HepG2 (cell line): ENCODE results near the gene ADAM8. TPM values are rescaled to one million over a fixed set of nuclear protein-coding genes. Genes with fewer than 3 reads are reported as not detected.

Experiments
- ATAC-seq: fragments of 200-7000 bp; cut with Tn5 transposase; 3 replicates; pipeline ENCODE4 v1.9.1; 2020; ENCODE audit warnings: mild to moderate bottlenecking, moderate library complexity
- BruUV-seq: library from RNA; stranded (reverse); fragments of 400-500 nt; replicated peaks from 2 replicates; lab custom pipeline; 2021; lab: Mats Ljungman, UMichigan
- CTCF ChIA-PET: fragments of 300-600 bp; formaldehyde crosslinking; extraction: SDS; loops from one replicate; lab custom pipeline; 2021; ENCODE audit warnings: low total read pairs, inconsistent platforms, low intra/inter-chr PET ratio; lab: Yijun Ruan, JAX
- POLR2A ChIA-PET: fragments of 350-600 bp; sonication (Branson Sonifier 250); formaldehyde crosslinking; loops from one replicate; lab custom pipeline; 2020; ENCODE audit warnings: antibody characterized with exemption, inconsistent platforms; lab: Yijun Ruan, JAX
- DNase-seq: peaks from one replicate; pipeline ENCODE4 v3.0.0-alpha.2; 2015; ENCODE audit warnings: low spot score
- FAIRE-seq: peaks from 3 replicates; lab custom pipeline; 2011; peaks lifted over from hg19 to GRCh38; lab: Jason Lieb, UNC
- H2AFZ ChIP-seq: one replicate; pipeline ENCODE4 v1.6.1; 2011; ENCODE audit warnings: low read length, inconsistent platforms
- H3K27ac ChIP-seq: fragments of 300-600 bp; 3 replicates; pipeline ENCODE4 v1.8.0; 2011; ENCODE audit warnings: mixed run types, mild to moderate bottlenecking, mixed read lengths, low read length, inconsistent platforms; ENCODE audit not compliant: insufficient read depth; ENCODE audit errors: extremely low read length
- H3K27me3 ChIP-seq, 2 experiments: fragments of 200-600 bp in 1 of 2; 2 replicates in 1 of 2; 3 replicates in 1 of 2; pipeline versions ENCODE4 v1.6.0 to v1.8.0; 2011; ENCODE audit warnings: low read length in 2 of 2, mild to moderate bottlenecking in 2 of 2, moderate library complexity in 2 of 2, inconsistent platforms in 1 of 2; ENCODE audit not compliant: insufficient read depth in 2 of 2, control insufficient read depth in 1 of 2
- H3K36me3 ChIP-seq, 2 experiments: fragments of 200-600 bp in 1 of 2; replicated peaks in 1 of 2; 2 replicates in 1 of 2; 3 replicates in 1 of 2; pipeline versions ENCODE4 v1.5.1 to v1.8.0; 2011; ENCODE audit warnings: low read length in 2 of 2, inconsistent platforms in 1 of 2; ENCODE audit not compliant: insufficient read depth in 2 of 2, control insufficient read depth in 1 of 2
- H3K4me1 ChIP-seq: 2 replicates; pipeline ENCODE4 v1.5.1; 2012; ENCODE audit warnings: low read length, inconsistent platforms; ENCODE audit not compliant: insufficient read depth
- H3K4me2 ChIP-seq: 2 replicates; pipeline ENCODE4 v1.6.0; 2011; ENCODE audit warnings: low read depth, low read length, inconsistent platforms
- H3K4me3 ChIP-seq, 3 experiments: fragments of 200-600 bp in 1 of 3; sonication (generic), shearing (Covaris generic) in 1 of 3; replicated peaks in 1 of 3; 2 replicates each; pipeline ENCODE4 v1.5.1; 2011 to 2016; ENCODE audit warnings: low read length in 3 of 3, inconsistent platforms in 2 of 3, low read depth in 2 of 3, mild to moderate bottlenecking in 2 of 3, control low read depth in 1 of 3, mixed read lengths in 1 of 3; ENCODE audit not compliant: insufficient read depth in 1 of 3
- H3K79me2 ChIP-seq: one replicate; pipeline ENCODE4 v1.6.1; 2011; ENCODE audit warnings: low read length, inconsistent platforms; ENCODE audit not compliant: insufficient read depth
- H3K9ac ChIP-seq: 2 replicates; pipeline ENCODE4 v1.6.0; 2011; ENCODE audit warnings: mild to moderate bottlenecking, low read depth, low read length, inconsistent platforms; ENCODE audit not compliant: insufficient read depth
- H3K9me3 ChIP-seq: 2 replicates; pipeline ENCODE4 v1.5.1; 2012; ENCODE audit warnings: mild to moderate bottlenecking, low read length
- H4K20me1 ChIP-seq: 2 replicates; pipeline ENCODE4 v1.6.0; 2011; ENCODE audit warnings: inconsistent platforms, mild to moderate bottlenecking, low read length, moderate library complexity; ENCODE audit not compliant: insufficient read depth
- EZH2 ChIP-seq: conservative IDR thresholded peaks from 2 replicates; pipeline ENCODE4 v1.6.1; 2012; ENCODE audit warnings: mild to moderate bottlenecking, low read depth, low read length, moderate library complexity
- ZBTB8A ChIP-seq: sonication (generic); formaldehyde crosslinking; IDR thresholded peaks from 2 replicates; pipeline ENCODE4 v1.4.0; 2020; ENCODE audit warnings: mild to moderate bottlenecking, low read depth, missing genetic modification reagents, borderline replicate concordance
- WGBS: methylation state at CpG from one replicate; pipeline ENCODE4 v1.1.6; 2017; ENCODE audit warnings: low lambda C conversion rate; 5-methylcytosine and 5-hydroxymethylcytosine counted together
- in situ Hi-C: cut with HindIII; loops from 2 replicates; pipeline ENCODE4 v1.10.0; 2017; ENCODE audit warnings: low pct_unique_long_range_greater_than_20kb; ENCODE audit not compliant: extremely low pct_ligation_motif_present
- intact Hi-C: fragments of 100-400 bp; cut with micrococcal nuclease; formaldehyde crosslinking; loops from one replicate; pipeline ENCODE4 v1.10.0; 2022; ENCODE audit not compliant: unreplicated experiment
- microRNA counts: library from miRNA; unstranded; fragments of <30 nt; microRNA quantifications from one replicate; lab custom pipeline; 2015
- microRNA-seq: library from miRNA; unstranded; fragments of <30 nt; microRNA quantifications from one replicate; pipeline ENCODE4, GENCODE V29; 2020
- polyA plus RNA-seq, 8 experiments: library from polyadenylated mRNA; depleted of rRNA in 3 of 8; stranded (reverse) in 7 of 8; unstranded in 1 of 8; fragments of >200 nt; fragmentation: Illumina TruSeq in 4 of 8; extraction: Trizol in 4 of 8; gene quantifications; 2 replicates each; pipeline versions ENCODE4 v1.2.1 to v1.2.3, GENCODE V29; 2011 to 2016; ENCODE audit warnings: low read depth in 4 of 8, missing spikeins in 1 of 8, mixed read lengths in 1 of 8; ENCODE audit not compliant: insufficient read depth in 1 of 8
- total RNA-seq, 5 experiments: library from RNA; depleted of rRNA; stranded (reverse); fragments of >200 nt; fragmentation: Illumina TruSeq; extraction: Trizol; gene quantifications; 2 replicates each; pipeline ENCODE4 v1.2.3, GENCODE V29; 2016; ENCODE audit warnings: low read depth in 1 of 5

ADAM8 gene
- total and polyA plus RNA-seq, 2 of the 13 experiments (the other 11 are each of a cell fraction or from before 2014, with no cell fraction given): 0.24 to 0.93 TPM

DNA sequence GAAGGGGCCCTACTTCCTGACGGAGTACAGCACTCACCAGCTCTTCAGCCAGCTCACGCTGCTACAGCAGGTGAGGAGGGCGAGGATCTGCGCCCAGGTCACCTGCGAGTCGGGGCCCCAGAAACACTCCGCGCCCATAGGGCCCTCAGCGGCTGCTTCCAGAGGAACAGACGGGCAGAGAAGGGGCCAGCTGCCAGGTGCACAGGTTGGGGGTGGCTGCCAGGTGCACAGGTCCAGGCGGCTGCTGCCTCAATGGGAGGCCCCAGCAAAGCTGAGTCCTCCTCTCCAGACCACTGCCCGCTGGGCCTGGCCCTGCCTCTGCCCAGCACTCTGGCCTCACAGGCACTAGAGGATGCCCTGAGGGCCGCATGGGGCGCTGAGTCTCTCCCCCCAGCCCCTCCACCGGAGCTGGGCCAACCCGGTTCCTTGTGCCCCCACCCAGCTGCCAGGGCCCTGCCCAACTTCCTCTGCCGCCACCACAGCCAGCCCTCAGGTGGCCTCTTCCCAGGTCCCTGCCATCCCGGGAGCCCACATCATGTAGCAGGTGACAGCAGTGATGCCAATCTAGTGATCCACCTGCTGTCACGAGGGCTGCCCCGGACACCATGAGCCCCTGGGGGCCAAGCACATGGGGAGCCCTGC lies 63.7 kb downstream of the ADAM8 start:
- intact Hi-C loops (no loop called here), in situ Hi-C loops (no loop called here)
- 63% methylated on average over 4 of the region's 20 CpGs for WGBS
- ATAC-seq: no peak
- no peak for FAIRE-seq
- no peak overlapping the region for H3K27ac ChIP-seq
- ChIA-PET CTCF (no interaction called here), POLR2A (no interaction called here)
- no peaks in the 10 kb centered on the region for H3K9me3 ChIP-seq
- H4K20me1 ChIP-seq: peaks cover 5% of the 10 kb centered on the region; the same call in 1 of the 2 replicates
- no peak overlapping the region for H3K4me2 ChIP-seq
- H3K4me3 ChIP-seq: no peak overlapping the region
- no peaks in the 10 kb centered on the region for H3K79me2 ChIP-seq
- no peak for DNase-seq
- H3K36me3 ChIP-seq: no peaks in the 10 kb centered on the region
- TF ChIP-seq ZBTB8A (CRISPR knock-in tag) (no peak), EZH2 (peak; percentile 51; the same call in 1 of the 2 replicates)
- TF ChIP-seq, all 625 proteins: peak for 1
- no peak overlapping the region for H3K9ac ChIP-seq
- H2AFZ ChIP-seq: no peak overlapping the region
- H3K4me1 ChIP-seq: no peaks in the 10 kb centered on the region
- no TSS peak for BruUV-seq
- peaks cover 7 to 60% of the 10 kb centered on the region in 2 experiments; a peak in 4 of 5 replicates for H3K27me3 ChIP-seq

MicroRNAs encoded within 50 kb of the gene (microRNA counts, 767-probe panel; counts per million panel counts)
- microRNA hsa-miR-202-3p (lab: Ali Mortazavi, UCI): not detected

Small RNA genes within 50 kb of the gene (microRNA-seq; reads per million reads assigned to microRNA genes)
- not detected for gene MIR202

Other genes with a start within 250 kb of the ADAM8 start
- gene ADGRA1, start 188.9 kb downstream of the ADAM8 start, total RNA-seq (2016; rRNA removed; fragmentation: Illumina TruSeq; extraction: Trizol): not detected in 2 replicates
- not detected in 2 replicates for gene ADGRA1, start 188.9 kb downstream of the ADAM8 start, polyA plus RNA-seq (2011; rRNA removed)
- gene KNDC1, start 116.6 kb downstream of the ADAM8 start, total RNA-seq (2016; rRNA removed; fragmentation: Illumina TruSeq; extraction: Trizol): 0.44 TPM in 1 of 2 replicates, not detected in the other
- 0.56 and 0.69 TPM in 2 replicates for gene KNDC1, start 116.6 kb downstream of the ADAM8 start, polyA plus RNA-seq (2011; rRNA removed)
- not detected in 2 replicates for gene UTF1, start 46.7 kb downstream of the ADAM8 start, total RNA-seq (2016; rRNA removed; fragmentation: Illumina TruSeq; extraction: Trizol)
- not detected in 2 replicates for gene UTF1, start 46.7 kb downstream of the ADAM8 start, polyA plus RNA-seq (2011; rRNA removed)
- gene VENTX, start 39.0 kb downstream of the ADAM8 start, total RNA-seq (2016; rRNA removed; fragmentation: Illumina TruSeq; extraction: Trizol): not detected in 2 replicates
- gene VENTX, start 39.0 kb downstream of the ADAM8 start, polyA plus RNA-seq (2011; rRNA removed): not detected in 2 replicates
- 34.5 and 44.1 TPM in 2 replicates for gene TUBGCP2, start 32.0 kb upstream of the ADAM8 start, total RNA-seq (2016; rRNA removed; fragmentation: Illumina TruSeq; extraction: Trizol)
- 21.3 and 22.6 TPM in 2 replicates for gene TUBGCP2, start 32.0 kb upstream of the ADAM8 start, polyA plus RNA-seq (2011; rRNA removed)
- 53.4 and 66.4 TPM in 2 replicates for gene ZNF511, start 32.0 kb upstream of the ADAM8 start, total RNA-seq (2016; rRNA removed; fragmentation: Illumina TruSeq; extraction: Trizol)
- gene ZNF511, start 32.0 kb upstream of the ADAM8 start, polyA plus RNA-seq (2011; rRNA removed): 35.6 and 37.0 TPM in 2 replicates
- gene CALY, start 60.0 kb upstream of the ADAM8 start, total RNA-seq (2016; rRNA removed; fragmentation: Illumina TruSeq; extraction: Trizol): not detected in 2 replicates
- gene CALY, start 60.0 kb upstream of the ADAM8 start, polyA plus RNA-seq (2011; rRNA removed): 0.08 and 0.21 TPM in 2 replicates
- gene PRAP1, start 70.5 kb upstream of the ADAM8 start, total RNA-seq (2016; rRNA removed; fragmentation: Illumina TruSeq; extraction: Trizol): 22.4 and 48.2 TPM in 2 replicates
- 20.8 and 26.7 TPM in 2 replicates for gene PRAP1, start 70.5 kb upstream of the ADAM8 start, polyA plus RNA-seq (2011; rRNA removed)
- 60.4 and 64.2 TPM in 2 replicates for gene FUOM, start 81.2 kb upstream of the ADAM8 start, total RNA-seq (2016; rRNA removed; fragmentation: Illumina TruSeq; extraction: Trizol)
- 27.5 and 29.3 TPM in 2 replicates for gene FUOM, start 81.2 kb upstream of the ADAM8 start, polyA plus RNA-seq (2011; rRNA removed)
- 195 and 233 TPM in 2 replicates for gene ECHS1, start 96.5 kb upstream of the ADAM8 start, total RNA-seq (2016; rRNA removed; fragmentation: Illumina TruSeq; extraction: Trizol)
- 26.4 and 32.7 TPM in 2 replicates for gene ECHS1, start 96.5 kb upstream of the ADAM8 start, polyA plus RNA-seq (2011; rRNA removed)
- gene PAOX, start 102.4 kb upstream of the ADAM8 start, total RNA-seq (2016; rRNA removed; fragmentation: Illumina TruSeq; extraction: Trizol): 0.49 and 0.52 TPM in 2 replicates
- gene PAOX, start 102.4 kb upstream of the ADAM8 start, polyA plus RNA-seq (2011; rRNA removed): 0.77 and 1.1 TPM in 2 replicates
- gene MTG1, start 117.3 kb upstream of the ADAM8 start, total RNA-seq (2016; rRNA removed; fragmentation: Illumina TruSeq; extraction: Trizol): 29.9 and 42.0 TPM in 2 replicates
- gene MTG1, start 117.3 kb upstream of the ADAM8 start, polyA plus RNA-seq (2011; rRNA removed): 103 and 108 TPM in 2 replicates
- gene SPRN, start 147.8 kb upstream of the ADAM8 start, total RNA-seq (2016; rRNA removed; fragmentation: Illumina TruSeq; extraction: Trizol): not detected in 2 replicates
- gene SPRN, start 147.8 kb upstream of the ADAM8 start, polyA plus RNA-seq (2011; rRNA removed): not detected in 2 replicates
- 0.32 and 0.46 TPM in 2 replicates for gene SCART1, start 177.1 kb upstream of the ADAM8 start, total RNA-seq (2016; rRNA removed; fragmentation: Illumina TruSeq; extraction: Trizol)
- 1.1 and 1.4 TPM in 2 replicates for gene SCART1, start 177.1 kb upstream of the ADAM8 start, polyA plus RNA-seq (2011; rRNA removed)